ENCODE data around the gene INTS13. TPM values are rescaled to one million over a fixed set of nuclear protein-coding genes. Genes with fewer than 3 reads are reported as not detected.
"Not testable (repeated sequence)": the region's sequence is repeated elsewhere in the genome, so short reads cannot be mapped to it uniquely, and the experiment has no call there.

The INTS13 gene
- total RNA-seq, 1 donor, result 26.1 TPM

DNA sequence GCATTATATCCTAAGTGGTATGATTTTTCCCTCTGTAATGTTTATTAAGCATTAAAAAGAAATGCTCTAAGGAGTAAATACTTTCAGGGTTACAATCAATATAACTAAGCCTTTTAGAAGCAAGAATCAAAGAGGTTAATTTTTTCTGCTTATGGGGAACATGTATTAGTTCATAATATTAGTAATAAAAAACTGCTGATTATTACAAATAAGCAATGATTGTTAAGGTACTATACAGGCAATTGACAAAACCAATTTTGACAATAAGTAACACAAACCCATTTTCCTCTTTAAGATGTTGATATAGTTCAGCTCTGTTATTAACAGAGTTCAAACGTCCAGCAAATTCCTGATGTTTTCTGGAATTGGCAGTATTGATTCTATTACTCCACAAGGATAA, 31.8 kb downstream of the INTS13 start:
- Histone ChIP-seq H3K36me3 (ENCODE audit: insufficient read depth, low read length) (peaks cover 33% of the 10 kb centered on the region), H3K27me3 (ENCODE audit: insufficient read depth, low read length) (no peaks in the 10 kb centered on the region), H3K27ac (ENCODE audit: low read depth, low read length) (no peak overlapping the region), H3K79me2 (ENCODE audit: insufficient read depth, low read length) (no peaks in the 10 kb centered on the region), H3K4me1 (ENCODE audit: insufficient read depth, low read length) (no peaks in the 10 kb centered on the region), H2AFZ (ENCODE audit: low read length) (no peak overlapping the region), H3K9me3 (ENCODE audit: low read depth, low read length) (no peaks in the 10 kb centered on the region), H3K4me2 (ENCODE audit: insufficient read depth, low read length) (no peak overlapping the region), H4K20me1 (ENCODE audit: insufficient read depth, low read length) (no peaks in the 10 kb centered on the region), H3K4me3 (ENCODE audit: insufficient read depth, low read length) (no peak overlapping the region)
- DNase-seq (ENCODE audit: insufficient read length, low spot score, missing footprints), result no peak
- TF ChIP-seq, protein P1, sequence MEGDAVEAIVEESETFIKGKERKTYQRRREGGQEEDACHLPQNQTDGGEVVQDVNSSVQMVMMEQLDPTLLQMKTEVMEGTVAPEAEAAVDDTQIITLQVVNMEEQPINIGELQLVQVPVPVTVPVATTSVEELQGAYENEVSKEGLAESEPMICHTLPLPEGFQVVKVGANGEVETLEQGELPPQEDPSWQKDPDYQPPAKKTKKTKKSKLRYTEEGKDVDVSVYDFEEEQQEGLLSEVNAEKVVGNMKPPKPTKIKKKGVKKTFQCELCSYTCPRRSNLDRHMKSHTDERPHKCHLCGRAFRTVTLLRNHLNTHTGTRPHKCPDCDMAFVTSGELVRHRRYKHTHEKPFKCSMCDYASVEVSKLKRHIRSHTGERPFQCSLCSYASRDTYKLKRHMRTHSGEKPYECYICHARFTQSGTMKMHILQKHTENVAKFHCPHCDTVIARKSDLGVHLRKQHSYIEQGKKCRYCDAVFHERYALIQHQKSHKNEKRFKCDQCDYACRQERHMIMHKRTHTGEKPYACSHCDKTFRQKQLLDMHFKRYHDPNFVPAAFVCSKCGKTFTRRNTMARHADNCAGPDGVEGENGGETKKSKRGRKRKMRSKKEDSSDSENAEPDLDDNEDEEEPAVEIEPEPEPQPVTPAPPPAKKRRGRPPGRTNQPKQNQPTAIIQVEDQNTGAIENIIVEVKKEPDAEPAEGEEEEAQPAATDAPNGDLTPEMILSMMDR (IDR thresholded peaks at IDR 0.05; ENCODE audit: extremely low read depth, low read depth, low read length), result no peak

DNA sequence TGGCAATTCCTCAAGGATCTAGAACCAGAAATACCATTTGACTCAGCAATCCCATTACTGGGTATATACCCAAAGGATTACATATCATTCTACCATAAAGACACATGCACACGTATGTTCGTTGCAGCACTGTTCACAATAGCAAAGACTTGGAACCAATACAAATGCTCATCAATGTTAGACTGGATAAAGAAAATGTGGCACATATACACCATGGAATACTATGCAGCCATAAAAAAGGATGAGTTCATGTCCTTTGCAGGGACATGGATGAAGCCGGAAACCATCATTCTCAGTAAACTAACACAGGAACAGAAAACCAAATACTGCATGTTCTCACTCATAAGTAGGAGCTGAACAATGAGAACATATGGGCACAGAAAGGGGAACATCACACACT, 34.4 kb downstream of the INTS13 start:
- not testable (repeated sequence) for H3K4me3 ChIP-seq (ENCODE audit: insufficient read depth, low read length); DNase-seq (ENCODE audit: insufficient read length, low spot score, missing footprints); H3K4me1 ChIP-seq (ENCODE audit: insufficient read depth, low read length); H3K9me3 ChIP-seq (ENCODE audit: low read depth, low read length); H3K27ac ChIP-seq (ENCODE audit: low read depth, low read length); H4K20me1 ChIP-seq (ENCODE audit: insufficient read depth, low read length); H2AFZ ChIP-seq (ENCODE audit: low read length); H3K79me2 ChIP-seq (ENCODE audit: insufficient read depth, low read length); H3K4me2 ChIP-seq (ENCODE audit: insufficient read depth, low read length); H3K27me3 ChIP-seq (ENCODE audit: insufficient read depth, low read length)
- H3K36me3 ChIP-seq (ENCODE audit: insufficient read depth, low read length), result peaks cover 23% of the 10 kb centered on the region

DNA sequence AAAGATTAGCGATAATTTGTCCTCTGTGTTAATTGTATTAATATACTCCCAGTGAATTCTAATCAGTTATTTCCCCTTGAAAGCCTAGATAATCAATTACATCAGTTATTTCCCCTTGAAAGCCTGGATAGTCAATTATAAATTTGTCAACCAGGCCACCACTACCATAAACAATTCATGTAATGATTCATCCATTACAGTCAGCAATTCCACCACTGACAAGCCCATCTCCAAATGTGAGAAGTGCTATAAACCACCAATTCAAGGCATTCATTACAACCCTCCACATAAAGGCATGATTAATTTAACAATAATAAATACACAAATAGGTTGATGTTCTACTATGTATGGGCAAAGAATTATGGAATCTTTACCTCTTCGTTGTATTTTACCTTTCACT, 40.9 kb downstream of the INTS13 start:
- Histone ChIP-seq H3K27me3 (ENCODE audit: insufficient read depth, low read length) (no peaks in the 10 kb centered on the region), H3K4me3 (ENCODE audit: insufficient read depth, low read length) (no peak overlapping the region), H2AFZ (ENCODE audit: low read length) (no peak overlapping the region), H3K79me2 (ENCODE audit: insufficient read depth, low read length) (no peaks in the 10 kb centered on the region), H3K4me2 (ENCODE audit: insufficient read depth, low read length) (no peak overlapping the region), H4K20me1 (ENCODE audit: insufficient read depth, low read length) (no peaks in the 10 kb centered on the region), H3K36me3 (ENCODE audit: insufficient read depth, low read length) (peaks cover 6% of the 10 kb centered on the region), H3K9me3 (ENCODE audit: low read depth, low read length) (no peaks in the 10 kb centered on the region), H3K4me1 (ENCODE audit: insufficient read depth, low read length) (no peaks in the 10 kb centered on the region), H3K27ac (ENCODE audit: low read depth, low read length) (no peak overlapping the region)
- TF ChIP-seq, protein P1 (IDR thresholded peaks at IDR 0.05; ENCODE audit: extremely low read depth, low read depth, low read length), result no peak
- DNase-seq (ENCODE audit: insufficient read length, low spot score, missing footprints), result no peak

DNA sequence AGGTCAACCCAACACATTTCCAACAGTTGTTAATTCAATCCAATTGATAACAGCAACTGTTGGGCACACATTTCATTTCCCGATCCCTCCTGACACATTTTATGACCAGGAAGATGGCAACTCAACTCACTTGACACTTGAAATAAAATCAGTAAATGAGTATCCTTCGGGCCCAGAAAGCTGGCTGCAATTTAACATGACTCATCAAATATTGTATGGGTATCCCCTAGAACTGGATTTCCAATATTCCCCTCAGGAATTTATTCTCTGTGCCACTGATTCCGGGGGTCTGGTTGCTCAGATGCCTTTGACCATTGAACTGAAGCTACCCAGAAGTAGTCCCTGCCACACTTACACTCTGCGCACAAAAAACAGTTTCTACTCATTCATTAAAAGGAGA, 42.1 kb downstream of the INTS13 start:
- no peaks in the 10 kb centered on the region for H4K20me1 ChIP-seq (ENCODE audit: insufficient read depth, low read length)
- no peak overlapping the region for H3K27ac ChIP-seq (ENCODE audit: low read depth, low read length)
- H2AFZ ChIP-seq (ENCODE audit: low read length), result no peak overlapping the region
- TF ChIP-seq, protein P1 (IDR thresholded peaks at IDR 0.05; ENCODE audit: extremely low read depth, low read depth, low read length), result no peak
- H3K79me2 ChIP-seq (ENCODE audit: insufficient read depth, low read length), result no peaks in the 10 kb centered on the region
- no peaks in the 10 kb centered on the region for H3K9me3 ChIP-seq (ENCODE audit: low read depth, low read length)
- DNase-seq (ENCODE audit: insufficient read length, low spot score, missing footprints), result no peak
- H3K4me3 ChIP-seq (ENCODE audit: insufficient read depth, low read length), result no peak overlapping the region
- H3K4me1 ChIP-seq (ENCODE audit: insufficient read depth, low read length), result no peaks in the 10 kb centered on the region
- no peaks in the 10 kb centered on the region for H3K27me3 ChIP-seq (ENCODE audit: insufficient read depth, low read length)
- H3K4me2 ChIP-seq (ENCODE audit: insufficient read depth, low read length), result no peak overlapping the region
- peaks cover 6% of the 10 kb centered on the region for H3K36me3 ChIP-seq (ENCODE audit: insufficient read depth, low read length)

Measured in osteoblast (primary cell).